ENCODE measurements around the gene USP25.

Gene USP25

DNA sequence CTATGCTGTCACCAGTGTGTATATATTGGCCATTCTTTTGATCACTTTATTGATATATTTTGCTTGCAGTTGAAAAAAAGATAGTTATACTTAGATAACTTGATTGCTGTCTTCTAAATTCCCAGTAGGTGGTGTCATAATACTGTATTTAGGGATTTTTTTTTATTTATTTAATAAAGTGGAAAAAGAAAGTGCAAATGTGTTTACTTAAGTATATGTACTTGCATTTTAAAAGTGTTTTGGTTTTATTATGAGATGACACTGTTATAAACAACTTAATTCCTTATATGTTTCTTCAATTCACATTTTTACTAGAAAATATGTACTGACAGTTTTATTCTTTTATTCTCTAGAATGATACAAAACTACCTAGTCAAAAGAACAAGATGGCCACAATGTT, 164.8 kb downstream of the USP25 start:
- Histone ChIP-seq H3K4me1 (ENCODE audit: insufficient read depth, poor library complexity, severe bottlenecking) (no peaks in the 10 kb centered on the region), H3K4me3 (ENCODE audit: severe bottlenecking) (no peak overlapping the region), H3K27me3 (ENCODE audit: insufficient read depth, poor library complexity, severe bottlenecking) (no peaks in the 10 kb centered on the region), H3K27ac (ENCODE audit: poor library complexity, severe bottlenecking) (no peak overlapping the region), H3K36me3 (ENCODE audit: low read depth) (no peaks in the 10 kb centered on the region), H3K9me3 (ENCODE audit: severe bottlenecking) (no peaks in the 10 kb centered on the region)
- DNase-seq (ENCODE audit: low spot score) (no peak), ATAC-seq (ENCODE audit: low read depth) (no peak)
- TF ChIP-seq CTCF (IDR thresholded peaks at IDR 0.05; ENCODE audit: poor library complexity, severe bottlenecking), result peak; percentile 64

GRCh38 chr21:15895142-15896106, 165.6 kb downstream of the USP25 start:
- Histone ChIP-seq H3K27ac (ENCODE audit: poor library complexity, severe bottlenecking) (no peak overlapping the region), H3K27me3 (ENCODE audit: insufficient read depth, poor library complexity, severe bottlenecking) (peaks cover 2% of the 10 kb centered on the region), H3K36me3 (ENCODE audit: low read depth) (no peaks in the 10 kb centered on the region), H3K9me3 (ENCODE audit: severe bottlenecking) (no peaks in the 10 kb centered on the region), H3K4me1 (ENCODE audit: insufficient read depth, poor library complexity, severe bottlenecking) (no peaks in the 10 kb centered on the region), H3K4me3 (ENCODE audit: severe bottlenecking) (no peak overlapping the region)
- DNase-seq (ENCODE audit: low spot score) (no peak), ATAC-seq (ENCODE audit: low read depth) (0 out of 3 replicates have a peak, but pooled peaks have one; percentile 21)
- TF ChIP-seq CTCF (IDR thresholded peaks at IDR 0.05; ENCODE audit: poor library complexity, severe bottlenecking), result no peak

DNA sequence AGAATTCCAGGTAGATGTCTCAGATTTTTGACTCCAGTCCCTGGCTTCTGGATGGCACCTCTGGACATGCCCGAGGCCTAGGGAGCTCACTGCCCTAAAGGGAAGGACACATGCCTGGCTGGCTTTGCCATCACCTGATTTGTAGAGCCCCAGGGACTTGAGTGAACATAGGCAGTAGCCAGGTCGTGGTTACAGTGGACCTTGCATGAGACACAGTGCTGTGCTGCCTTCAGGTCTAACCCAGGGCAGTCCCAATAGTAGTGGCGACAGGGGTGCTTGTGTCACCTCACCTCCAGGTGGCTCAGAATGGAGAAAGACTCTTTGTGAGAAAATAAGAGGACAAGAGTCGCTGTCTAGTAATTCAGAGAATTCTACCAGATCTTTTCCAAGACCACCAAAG, 166.7 kb downstream of the USP25 start:
- no peak for DNase-seq (ENCODE audit: low spot score)
- 0 out of 3 replicates have a peak, but pooled peaks have one; percentile 40 for ATAC-seq (ENCODE audit: low read depth)

DNA sequence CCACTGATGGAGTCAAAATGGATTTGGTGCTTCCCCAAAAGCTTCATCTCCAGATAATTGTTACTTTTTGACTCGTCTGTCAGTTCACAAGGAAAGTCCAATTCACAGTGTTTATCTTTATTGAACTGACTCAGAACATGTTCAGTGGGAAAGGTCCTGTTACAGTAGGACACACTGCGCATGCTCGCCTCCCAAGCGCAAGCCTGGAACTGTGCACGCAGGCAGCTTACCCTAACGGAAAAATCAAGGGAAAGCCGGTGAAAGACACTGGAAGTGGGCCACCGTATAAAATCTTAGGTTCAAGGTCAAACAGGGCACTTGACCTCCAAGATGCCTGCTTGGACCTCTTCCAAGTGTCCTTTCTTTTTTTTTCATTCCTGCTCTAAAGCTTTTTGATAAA, 174.6 kb downstream of the USP25 start:
- Histone ChIP-seq H3K27ac (ENCODE audit: poor library complexity, severe bottlenecking) (no peak overlapping the region), H3K27me3 (ENCODE audit: insufficient read depth, poor library complexity, severe bottlenecking) (peaks cover 4% of the 10 kb centered on the region), H3K9me3 (ENCODE audit: severe bottlenecking) (no peaks in the 10 kb centered on the region), H3K36me3 (ENCODE audit: low read depth) (no peaks in the 10 kb centered on the region), H3K4me3 (ENCODE audit: severe bottlenecking) (no peak overlapping the region), H3K4me1 (ENCODE audit: insufficient read depth, poor library complexity, severe bottlenecking) (no peaks in the 10 kb centered on the region)
- no peak; the same call in 2 of the 3 replicates for ATAC-seq (ENCODE audit: low read depth)
- no peak for DNase-seq (ENCODE audit: low spot score)
- no peak for TF ChIP-seq CTCF (IDR thresholded peaks at IDR 0.05; ENCODE audit: poor library complexity, severe bottlenecking)

More for the DNA sequence above, 166.7 kb downstream of the USP25 start:
- no peak for TF ChIP-seq CTCF (IDR thresholded peaks at IDR 0.05; ENCODE audit: poor library complexity, severe bottlenecking)
- no peaks in the 10 kb centered on the region for H3K36me3 ChIP-seq (ENCODE audit: low read depth)
- H3K4me1 ChIP-seq (ENCODE audit: insufficient read depth, poor library complexity, severe bottlenecking), result no peaks in the 10 kb centered on the region
- no peaks in the 10 kb centered on the region for H3K9me3 ChIP-seq (ENCODE audit: severe bottlenecking)
- no peak overlapping the region for H3K27ac ChIP-seq (ENCODE audit: poor library complexity, severe bottlenecking)
- H3K4me3 ChIP-seq (ENCODE audit: severe bottlenecking), result no peak overlapping the region
- H3K27me3 ChIP-seq (ENCODE audit: insufficient read depth, poor library complexity, severe bottlenecking), result peaks cover 4% of the 10 kb centered on the region

- H3K27me3 ChIP-seq (ENCODE audit: insufficient read depth, poor library complexity, severe bottlenecking), result no peaks in the 10 kb centered on the region
- no peak overlapping the region for H3K27ac ChIP-seq (ENCODE audit: poor library complexity, severe bottlenecking)
- no peak for TF ChIP-seq CTCF (IDR thresholded peaks at IDR 0.05; ENCODE audit: poor library complexity, severe bottlenecking)
- no peaks in the 10 kb centered on the region for H3K4me1 ChIP-seq (ENCODE audit: insufficient read depth, poor library complexity, severe bottlenecking)
- ATAC-seq (ENCODE audit: low read depth) (0 out of 3 replicates have a peak, but pooled peaks have one; percentile 64), DNase-seq (ENCODE audit: low spot score) (no peak)
- H3K4me3 ChIP-seq (ENCODE audit: severe bottlenecking), result no peak overlapping the region
- H3K9me3 ChIP-seq (ENCODE audit: severe bottlenecking), result no peaks in the 10 kb centered on the region
- H3K36me3 ChIP-seq (ENCODE audit: low read depth), result no peaks in the 10 kb centered on the region
Measured at GRCh38 chr21:15908187-15908586, 178.4 kb downstream of the USP25 start.

Measured in RWPE2 (cell line).